Activated CD4-positive, alpha-beta T cell treated with anti-CD3 and anti-CD28 coated beads, Interleukin-2, amount 10 ng/mL, durations not matched to agents 7 days and 5 days (primary cell): ENCODE measurements around the gene KY. TPM values are rescaled to one million over a fixed set of nuclear protein-coding genes. Genes with fewer than 3 reads are reported as not detected.

Experiments used
- CTCF ChIA-PET: fragments of 350-600 bp; sonication (Branson Sonifier 250); formaldehyde crosslinking; loops from one replicate; lab custom pipeline; 2021; ENCODE audit warnings: antibody characterized with exemption; lab: Charles Lee
- POLR2A ChIA-PET: fragments of 350-600 bp; sonication (Branson Sonifier 250); formaldehyde crosslinking; loops from one replicate; lab custom pipeline; 2021; ENCODE audit warnings: antibody characterized with exemption; lab: Charles Lee
- DNase-seq: peaks from one replicate; pipeline ENCODE4 v3.0.0-alpha.2; 2020
- H3K27ac Mint-ChIP-seq: one replicate; pipeline ENCODE4 v1.8.0; 2021; ENCODE audit warnings: mild to moderate bottlenecking, moderate library complexity, mixed read lengths
- H3K27me3 Mint-ChIP-seq: one replicate; pipeline ENCODE4 v1.8.0; 2021; ENCODE audit warnings: mixed read lengths
- H3K36me3 Mint-ChIP-seq: one replicate; pipeline ENCODE4 v1.8.0; 2021; ENCODE audit warnings: low read depth, mixed read lengths
- H3K4me1 Mint-ChIP-seq: one replicate; pipeline ENCODE4 v1.8.0; 2021; ENCODE audit warnings: mixed read lengths
- H3K4me3 Mint-ChIP-seq: one replicate; pipeline ENCODE4 v1.8.0; 2021; ENCODE audit warnings: mild to moderate bottlenecking, moderate library complexity, mixed read lengths
- H3K9me3 Mint-ChIP-seq: one replicate; pipeline ENCODE4 v1.8.0; 2021; ENCODE audit warnings: mixed read lengths
- total RNA-seq, 2 experiments: library from RNA; stranded (reverse); gene quantifications; one replicate each; pipeline ENCODE4 v1.2.3, GENCODE V29; 2021

KY gene
- total RNA-seq, 2 experiments from 2014 or later, result not detected

DNA sequence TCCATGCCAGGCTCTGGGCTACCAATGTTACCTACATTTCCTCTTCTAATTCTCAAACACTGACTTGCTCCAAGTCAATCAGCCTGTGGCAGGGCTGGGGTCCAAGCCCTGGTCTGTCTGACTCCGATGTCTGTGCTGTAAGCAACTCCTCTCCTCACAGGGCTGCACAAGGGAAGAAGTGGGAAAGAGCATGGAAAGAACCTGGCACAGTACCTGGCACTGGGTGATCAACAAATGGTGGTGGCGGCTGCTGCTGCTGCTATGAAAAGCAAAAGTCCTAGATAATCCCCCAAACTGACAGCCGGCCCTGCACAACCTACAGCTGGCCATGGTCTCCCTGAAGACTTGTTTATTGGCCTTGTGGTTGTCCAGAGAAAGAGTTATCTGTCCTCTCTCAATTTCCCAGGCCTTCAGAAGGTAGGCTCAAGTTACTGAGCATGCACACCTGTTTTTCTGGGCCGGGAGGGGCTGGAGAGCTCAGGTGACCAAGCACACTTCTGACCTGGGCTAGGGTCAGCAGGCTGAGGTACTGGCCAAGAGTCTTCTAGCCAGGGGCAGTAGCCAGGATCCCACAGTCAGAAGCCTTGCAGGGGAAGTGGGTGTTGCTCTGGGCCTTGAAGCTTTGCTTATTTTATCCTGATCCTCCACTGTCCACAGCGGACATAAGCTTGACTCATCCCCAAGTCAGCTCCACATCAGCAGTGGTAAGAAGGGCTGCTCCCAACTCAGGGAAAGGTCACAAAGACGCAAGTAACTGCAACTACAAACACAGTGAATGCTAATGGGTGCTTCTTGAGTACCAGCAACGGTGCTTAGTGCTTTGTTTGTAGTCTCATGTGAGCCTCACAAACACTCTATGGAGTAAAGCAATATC, 35.3 kb upstream of the KY start:
- Mint-ChIP-seq H3K4me1 (no peaks in the 10 kb centered on the region), H3K36me3 (no peaks in the 10 kb centered on the region), H3K27ac (no peak overlapping the region), H3K4me3 (no peak overlapping the region), H3K27me3 (peaks cover 5% of the 10 kb centered on the region), H3K9me3 (no peaks in the 10 kb centered on the region)
- no peak for DNase-seq
- POLR2A ChIA-PET, result no interaction called here
- CTCF ChIA-PET, result interaction anchor here (1.6 kb wide), 1 partner anchor 10 kb away, joined by 4 read pairs; no protein-coding TSS in a partner anchor

DNA sequence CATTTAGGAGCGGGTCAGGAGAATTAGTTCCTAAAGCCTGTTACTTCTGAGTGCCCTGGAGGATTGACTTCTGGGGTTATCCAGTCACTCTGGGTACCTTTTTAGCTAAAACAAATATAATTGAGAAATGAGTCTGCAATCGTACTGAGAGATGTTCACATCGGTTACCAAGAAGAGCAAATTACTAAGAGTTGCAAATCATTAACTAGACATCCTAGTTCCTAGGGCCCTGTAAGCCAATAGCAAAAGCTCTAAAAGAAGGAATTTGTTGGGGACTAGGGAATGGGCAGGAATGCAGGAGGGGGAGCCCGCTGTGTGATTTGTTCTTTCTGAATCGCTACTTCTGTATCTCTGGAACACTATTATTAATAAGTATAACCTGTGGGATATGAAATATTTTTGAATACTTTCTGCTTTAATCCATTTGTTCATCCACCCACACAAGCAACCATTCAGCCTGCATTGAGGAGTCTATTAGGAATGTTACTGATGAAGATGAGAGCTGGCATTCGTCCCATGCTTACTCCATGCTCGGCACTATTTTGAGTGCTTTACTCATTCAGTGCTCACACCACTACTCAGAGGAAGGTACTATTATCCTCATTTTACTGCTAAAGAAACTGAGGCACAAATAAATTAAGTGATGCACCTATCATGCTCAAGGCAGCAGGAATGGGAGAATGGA, 31.5 kb upstream of the KY start:
- H3K27ac Mint-ChIP-seq, result no peak overlapping the region
- no peak overlapping the region for H3K4me3 Mint-ChIP-seq
- ChIA-PET CTCF (no interaction called here), POLR2A (no interaction called here)
- H3K4me1 Mint-ChIP-seq, result no peaks in the 10 kb centered on the region
- peaks cover 4% of the 10 kb centered on the region for H3K27me3 Mint-ChIP-seq
- H3K36me3 Mint-ChIP-seq, result no peaks in the 10 kb centered on the region
- DNase-seq, result no peak
- no peaks in the 10 kb centered on the region for H3K9me3 Mint-ChIP-seq

DNA sequence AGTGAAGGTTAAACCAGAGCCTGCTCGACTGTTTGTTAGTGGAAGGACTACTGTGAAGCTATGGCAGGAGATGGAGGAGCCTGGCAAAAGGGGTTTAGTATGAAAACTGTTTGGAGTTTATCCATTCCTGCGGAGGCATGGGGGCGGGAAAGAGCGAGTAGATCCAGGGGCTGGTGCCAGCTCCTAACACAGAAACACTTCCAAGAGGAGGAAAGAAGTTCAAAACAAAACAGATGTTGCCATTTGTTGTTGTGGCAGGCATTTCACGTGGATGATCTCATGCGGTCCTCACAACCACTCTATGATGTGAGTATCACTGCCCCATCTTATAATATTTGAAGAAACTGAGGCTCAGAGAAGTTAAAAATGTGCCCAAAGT, 30.7 kb upstream of the KY start:
- no peak overlapping the region for H3K4me3 Mint-ChIP-seq
- CTCF ChIA-PET, result no interaction called here

DNA sequence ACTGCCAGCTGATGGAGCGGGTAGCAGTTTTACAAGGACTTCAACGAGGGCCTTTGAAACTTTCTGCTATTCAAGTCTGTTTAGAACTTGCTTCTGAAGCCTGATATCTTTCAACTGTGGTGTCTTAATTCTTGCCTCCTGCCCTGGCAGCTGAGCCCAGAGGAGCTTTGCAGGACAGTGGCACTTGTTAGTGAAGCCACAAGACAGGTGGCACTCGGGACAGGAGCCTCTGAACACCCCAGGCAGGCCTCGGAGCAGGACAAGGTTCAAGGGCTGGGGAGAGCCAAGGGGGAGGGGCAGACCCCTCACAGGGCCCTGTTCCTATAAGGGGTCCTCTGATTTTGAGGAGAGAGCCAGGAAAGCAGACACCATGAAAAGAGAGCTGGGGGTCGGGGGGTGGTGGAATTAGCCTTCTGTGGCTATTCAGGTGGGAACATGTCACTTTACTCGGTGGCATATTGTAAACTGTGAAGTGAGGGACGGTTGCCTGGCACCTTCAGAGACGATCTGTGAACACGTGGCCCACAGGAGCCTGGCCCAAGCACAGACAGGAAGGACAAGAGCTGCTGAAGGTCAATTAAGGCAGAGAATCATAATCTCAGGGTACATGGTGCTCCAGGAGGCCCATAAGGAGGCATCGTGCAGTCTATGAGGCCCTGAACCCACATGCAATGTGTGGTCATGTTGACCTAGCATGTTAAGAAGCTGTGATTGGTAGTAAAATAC, 30.1 kb upstream of the KY start:
- POLR2A ChIA-PET, result no interaction called here
- CTCF ChIA-PET, result no interaction called here
- H3K4me1 Mint-ChIP-seq, result no peaks in the 10 kb centered on the region
- no peak overlapping the region for H3K4me3 Mint-ChIP-seq
- DNase-seq, result no peak
- H3K9me3 Mint-ChIP-seq, result peaks cover 4% of the 10 kb centered on the region
- no peak overlapping the region for H3K27ac Mint-ChIP-seq
- no peaks in the 10 kb centered on the region for H3K36me3 Mint-ChIP-seq
- H3K27me3 Mint-ChIP-seq, result no peaks in the 10 kb centered on the region

More for the DNA sequence above, 30.7 kb upstream of the KY start:
- Mint-ChIP-seq H3K36me3 (no peaks in the 10 kb centered on the region), H3K4me1 (no peaks in the 10 kb centered on the region), H3K27ac (no peak overlapping the region), H3K9me3 (no peaks in the 10 kb centered on the region), H3K27me3 (no peaks in the 10 kb centered on the region)
- DNase-seq, result no peak
- POLR2A ChIA-PET, result no interaction called here

DNA sequence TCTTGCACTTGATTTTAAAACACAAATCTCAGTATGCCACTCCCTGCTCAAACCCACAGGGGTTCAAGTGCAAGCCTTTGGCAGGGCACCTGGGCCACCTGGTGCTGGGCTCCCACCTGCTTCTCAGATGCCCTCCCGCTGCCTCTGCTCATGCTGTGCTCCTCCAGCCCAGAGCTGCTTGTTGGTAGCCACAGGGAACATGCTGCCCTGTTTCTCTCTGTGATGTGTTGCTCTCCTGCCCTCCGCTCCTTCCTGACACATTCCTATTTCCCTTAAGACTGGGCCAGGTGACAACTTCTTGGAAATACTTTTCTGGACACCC, 27.1 kb upstream of the KY start:
- H3K36me3 Mint-ChIP-seq, result no peaks in the 10 kb centered on the region
- DNase-seq, result no peak
- peaks cover 19% of the 10 kb centered on the region for H3K9me3 Mint-ChIP-seq
- H3K4me1 Mint-ChIP-seq, result no peaks in the 10 kb centered on the region
- no peaks in the 10 kb centered on the region for H3K27me3 Mint-ChIP-seq
- POLR2A ChIA-PET, result no interaction called here
- H3K4me3 Mint-ChIP-seq, result no peak overlapping the region
- H3K27ac Mint-ChIP-seq, result no peak overlapping the region
- CTCF ChIA-PET, result no interaction called here

DNA sequence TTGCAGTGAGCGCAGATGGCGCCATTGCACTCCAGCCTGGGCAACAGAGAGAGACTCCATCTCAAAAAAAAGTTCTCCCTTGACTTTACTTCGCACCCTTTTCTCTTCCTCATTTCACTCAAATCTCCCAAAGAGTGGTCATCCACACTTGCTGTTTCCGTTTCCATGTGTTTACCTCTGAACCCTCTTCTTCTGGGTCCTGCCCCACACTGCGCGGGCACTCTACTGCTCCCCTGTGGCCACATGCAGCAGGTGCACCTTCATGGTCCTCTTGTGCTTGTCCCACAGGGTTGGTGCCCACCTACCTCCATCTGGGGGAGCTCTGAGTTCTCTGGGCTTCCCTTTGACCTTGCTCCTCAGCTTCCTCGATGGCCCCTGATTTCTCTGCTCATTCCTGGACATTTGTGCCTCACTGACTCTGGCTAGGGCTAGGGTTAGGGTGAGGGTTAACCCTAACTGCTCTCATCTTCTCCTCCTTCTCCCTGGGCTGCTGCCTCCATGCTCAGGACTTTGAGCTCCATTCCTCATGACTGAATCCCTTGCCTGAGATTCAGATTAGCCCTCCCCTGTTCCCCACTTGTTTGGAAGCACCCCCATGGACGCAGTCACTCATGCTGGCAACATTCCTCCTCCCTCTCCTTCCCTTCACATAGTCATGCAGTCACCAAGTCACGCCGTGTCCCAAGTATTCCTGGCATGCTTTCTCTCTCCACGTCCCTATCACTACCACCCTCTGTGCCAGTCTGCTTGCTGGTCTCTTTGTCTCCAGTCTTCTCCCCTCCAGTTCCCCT, 26.6 kb upstream of the KY start:
- H3K4me3 Mint-ChIP-seq, result no peak overlapping the region
- no peaks in the 10 kb centered on the region for H3K4me1 Mint-ChIP-seq
- ChIA-PET CTCF (interaction anchor here (0.8 kb wide), 1 partner anchor 76 kb away, joined by 3 read pairs; no protein-coding TSS in a partner anchor), POLR2A (no interaction called here)
- no peaks in the 10 kb centered on the region for H3K36me3 Mint-ChIP-seq
- H3K27me3 Mint-ChIP-seq, result no peaks in the 10 kb centered on the region
- DNase-seq, result peak; percentile 8
- no peak overlapping the region for H3K27ac Mint-ChIP-seq
- peaks cover 19% of the 10 kb centered on the region for H3K9me3 Mint-ChIP-seq

DNA sequence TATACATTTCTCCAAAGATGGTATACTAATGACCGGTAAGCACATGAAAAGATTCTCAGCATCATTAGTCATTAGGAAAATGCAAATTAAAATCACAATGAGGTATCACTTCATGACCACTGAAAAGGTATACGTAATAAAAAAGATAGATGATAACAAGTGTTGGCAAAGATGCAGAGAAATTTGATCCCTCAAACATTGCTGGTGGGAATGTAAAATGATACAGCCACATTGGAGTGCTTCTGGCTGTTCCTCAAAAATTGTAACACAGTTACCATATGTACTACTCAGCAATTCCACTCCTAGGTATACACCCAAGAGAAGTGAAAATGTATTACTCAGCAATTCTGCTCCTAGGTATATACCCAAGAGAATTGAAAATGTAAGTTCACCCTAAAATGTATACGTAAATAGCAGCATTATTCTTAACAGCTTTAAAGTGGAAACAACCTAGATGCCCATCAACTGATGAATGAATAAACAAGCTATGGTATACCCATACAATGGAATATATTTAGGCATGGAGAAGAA, 25.0 kb upstream of the KY start:
- Mint-ChIP-seq H3K4me3 (no peak overlapping the region), H3K4me1 (no peaks in the 10 kb centered on the region), H3K27ac (no peak overlapping the region), H3K9me3 (peaks cover 19% of the 10 kb centered on the region), H3K27me3 (no peaks in the 10 kb centered on the region), H3K36me3 (no peaks in the 10 kb centered on the region)
- ChIA-PET CTCF (interaction anchor here (1.0 kb wide), 1 partner anchor 26 kb away, joined by 3 read pairs; no protein-coding TSS in a partner anchor), POLR2A (no interaction called here)
- no peak for DNase-seq

DNA sequence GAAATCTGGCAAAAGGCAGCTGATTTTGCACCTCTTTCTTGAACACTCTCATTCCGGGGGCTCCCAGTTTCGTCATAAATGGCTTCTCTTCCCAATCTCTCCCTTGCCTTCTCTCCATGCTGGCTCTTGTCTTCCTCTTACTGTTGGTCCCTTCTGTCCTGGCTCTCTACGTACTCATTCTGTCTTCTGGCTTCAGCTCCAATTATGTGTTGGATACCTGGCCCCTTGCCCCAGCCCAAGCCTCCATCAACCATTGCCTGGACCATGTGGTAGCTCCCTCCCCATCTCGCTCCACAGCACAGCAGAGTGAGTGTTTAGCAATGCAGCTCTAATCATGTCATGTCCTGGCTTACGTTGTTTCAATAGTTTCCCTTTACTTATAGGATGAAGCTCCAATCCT, 21.7 kb upstream of the KY start:
- H3K4me3 Mint-ChIP-seq, result no peak overlapping the region
- no peaks in the 10 kb centered on the region for H3K36me3 Mint-ChIP-seq
- ChIA-PET POLR2A (no interaction called here), CTCF (no interaction called here)
- no peak for DNase-seq
- H3K9me3 Mint-ChIP-seq, result peaks cover 19% of the 10 kb centered on the region
- no peaks in the 10 kb centered on the region for H3K4me1 Mint-ChIP-seq
- H3K27me3 Mint-ChIP-seq, result no peaks in the 10 kb centered on the region
- no peak overlapping the region for H3K27ac Mint-ChIP-seq

DNA sequence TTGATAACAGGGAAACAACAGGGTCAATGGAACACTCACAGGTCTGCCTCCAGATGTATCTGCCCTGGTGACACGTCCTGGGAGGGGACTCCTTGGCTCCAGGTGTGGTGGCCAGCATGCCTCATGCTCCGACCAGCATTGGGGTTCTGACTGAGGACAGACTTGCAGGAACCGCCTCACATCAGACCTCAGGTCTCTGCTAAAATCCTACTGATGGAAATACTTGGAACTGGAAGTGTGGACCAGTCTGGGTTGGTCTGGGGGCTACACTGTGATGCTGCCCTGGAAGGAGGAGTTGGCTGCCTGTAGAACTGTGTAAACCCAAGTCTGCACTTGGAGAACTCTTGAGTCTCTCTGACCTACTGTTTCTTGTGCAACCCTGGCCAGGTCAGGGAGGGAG, 17.1 kb upstream of the KY start:
- POLR2A ChIA-PET, result no interaction called here
- Mint-ChIP-seq H3K36me3 (no peaks in the 10 kb centered on the region), H3K27ac (no peak overlapping the region), H3K9me3 (peaks cover under 1% of the 10 kb centered on the region), H3K27me3 (no peaks in the 10 kb centered on the region), H3K4me3 (no peak overlapping the region), H3K4me1 (no peaks in the 10 kb centered on the region)
- DNase-seq, result no peak
- CTCF ChIA-PET, result no interaction called here

DNA sequence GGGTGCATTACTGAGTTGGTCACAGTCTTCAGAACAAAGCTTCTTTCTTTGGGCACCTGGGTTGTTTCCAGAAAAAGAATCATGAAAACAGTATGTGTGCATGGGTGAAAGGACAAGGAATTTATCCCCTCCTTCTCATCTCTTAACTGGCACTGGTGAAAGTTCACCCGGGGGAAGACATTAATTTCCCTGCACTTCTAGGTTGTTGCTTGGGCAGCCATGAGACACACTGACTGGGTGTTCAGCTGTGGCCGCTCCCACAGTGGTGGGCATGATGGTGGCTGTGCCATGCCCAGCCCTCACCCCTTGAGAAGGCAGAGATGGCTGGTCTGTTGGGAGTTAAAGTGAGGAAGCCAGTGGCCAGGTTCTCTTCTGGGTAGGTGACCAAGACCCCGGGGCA, 16.6 kb upstream of the KY start:
- H3K4me3 Mint-ChIP-seq, result no peak overlapping the region
- DNase-seq, result no peak
- H3K27me3 Mint-ChIP-seq, result no peaks in the 10 kb centered on the region
- no peaks in the 10 kb centered on the region for H3K9me3 Mint-ChIP-seq
- H3K36me3 Mint-ChIP-seq, result no peaks in the 10 kb centered on the region
- no peaks in the 10 kb centered on the region for H3K4me1 Mint-ChIP-seq
- H3K27ac Mint-ChIP-seq, result no peak overlapping the region
- POLR2A ChIA-PET, result no interaction called here
- CTCF ChIA-PET, result no interaction called here

DNA sequence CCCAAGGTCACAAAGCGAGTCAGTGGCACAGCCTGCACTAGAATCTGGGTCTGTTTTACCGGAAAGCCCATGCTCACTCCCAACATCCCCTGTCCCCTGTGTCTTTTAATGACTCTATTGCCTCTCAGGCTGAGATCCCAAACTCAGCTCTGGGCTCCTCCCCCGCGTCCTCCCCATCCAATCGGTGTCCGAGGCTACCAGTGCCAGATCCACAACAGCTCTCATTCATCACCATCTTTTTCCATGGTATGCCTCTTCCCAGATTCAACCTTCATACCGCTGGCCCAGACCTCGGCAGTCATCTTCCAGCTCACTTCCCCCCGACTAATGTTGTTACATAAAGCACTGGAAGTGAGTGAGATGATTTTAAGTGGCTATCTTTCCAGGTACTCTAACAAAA, 16.1 kb upstream of the KY start:
- H3K36me3 Mint-ChIP-seq, result no peaks in the 10 kb centered on the region
- H3K27ac Mint-ChIP-seq, result no peak overlapping the region
- POLR2A ChIA-PET, result no interaction called here
- H3K9me3 Mint-ChIP-seq, result no peaks in the 10 kb centered on the region
- no peak for DNase-seq
- no peak overlapping the region for H3K4me3 Mint-ChIP-seq
- no peaks in the 10 kb centered on the region for H3K4me1 Mint-ChIP-seq
- H3K27me3 Mint-ChIP-seq, result no peaks in the 10 kb centered on the region
- CTCF ChIA-PET, result no interaction called here

DNA sequence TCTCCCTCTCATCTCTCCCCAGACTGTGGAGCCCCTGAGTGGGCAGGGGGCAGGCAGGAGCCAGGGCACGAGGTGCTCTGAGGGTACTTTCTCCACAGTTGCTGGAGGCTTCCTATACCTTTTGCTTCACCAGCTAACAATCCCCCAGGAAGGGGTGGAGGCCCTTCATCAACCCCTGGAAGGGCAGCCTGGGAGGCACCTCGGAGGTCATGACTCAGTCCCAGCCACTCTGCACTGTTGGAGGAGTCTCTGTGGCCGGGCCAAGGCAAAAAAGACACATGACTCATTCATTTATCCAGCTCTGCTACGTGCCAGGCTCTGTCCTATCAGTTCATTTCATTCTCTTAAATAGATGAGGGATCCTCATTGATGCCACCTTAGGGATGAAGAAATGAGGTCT, 15.6 kb upstream of the KY start:
- ChIA-PET CTCF (no interaction called here), POLR2A (no interaction called here)
- no peaks in the 10 kb centered on the region for H3K36me3 Mint-ChIP-seq
- no peak overlapping the region for H3K27ac Mint-ChIP-seq
- no peaks in the 10 kb centered on the region for H3K9me3 Mint-ChIP-seq
- no peak overlapping the region for H3K4me3 Mint-ChIP-seq
- H3K27me3 Mint-ChIP-seq, result no peaks in the 10 kb centered on the region
- H3K4me1 Mint-ChIP-seq, result no peaks in the 10 kb centered on the region
- no peak for DNase-seq
